GM19351 (cell line): Measurements from ENCODE around the gene AMBP.
"Not testable (repeated sequence)": the region's sequence is repeated elsewhere in the genome, so short reads cannot be mapped to it uniquely, and the experiment has no call there.

ENCODE experiments used
- ATAC-seq: cut with Tn5 transposase; IDR thresholded peaks from one replicate; pipeline ENCODE4 v1.9.1; 2021; ENCODE audit warnings: mild to moderate bottlenecking, moderate library complexity; ENCODE audit not compliant: unreplicated experiment

The AMBP gene

GRCh38 chr9:114092336-114092735 lies 14.2 kb upstream of the AMBP start:
- no peak for ATAC-seq

- ATAC-seq = no peak
These were observed 13.6 kb upstream of the AMBP start for GRCh38 chr9:114091711-114092110.

GRCh38 chr9:114090798-114091197 lies 12.7 kb upstream of the AMBP start:
- no peak for ATAC-seq

GRCh38 chr9:114089206-114089840 lies 11.2 kb upstream of the AMBP start:
- no peak for ATAC-seq

GRCh38 chr9:114088571-114089170 lies 10.6 kb upstream of the AMBP start:
- no peak for ATAC-seq

- no peak for ATAC-seq
These were observed 9.6 kb upstream of the AMBP start for GRCh38 chr9:114087721-114088120.

- ATAC-seq = no peak
These were observed 8.5 kb upstream of the AMBP start for GRCh38 chr9:114086607-114087006.

GRCh38 chr9:114086009-114086408 lies 7.9 kb upstream of the AMBP start:
- ATAC-seq = no peak

GRCh38 chr9:114085387-114085789 lies 7.3 kb upstream of the AMBP start:
- ATAC-seq = no peak

GRCh38 chr9:114084282-114085073 lies 6.4 kb upstream of the AMBP start:
- ATAC-seq = no peak

- ATAC-seq = no peak
These were observed 5.6 kb upstream of the AMBP start for GRCh38 chr9:114083666-114084065.

GRCh38 chr9:114082763-114083412 lies 4.8 kb upstream of the AMBP start:
- ATAC-seq = not testable (repeated sequence)

- ATAC-seq = peak; percentile 92
These were observed 4.1 kb upstream of the AMBP start for GRCh38 chr9:114082017-114082762.

GRCh38 chr9:114081441-114082016 lies 3.4 kb upstream of the AMBP start:
- ATAC-seq = no peak

- no peak for ATAC-seq
These were observed 2.8 kb upstream of the AMBP start for GRCh38 chr9:114080773-114081440.

- no peak for ATAC-seq
These were observed 2.2 kb upstream of the AMBP start for GRCh38 chr9:114080195-114080772.

- ATAC-seq = no peak
These were observed 669 bp upstream of the AMBP start for GRCh38 chr9:114078781-114079156.

- ATAC-seq = no peak
These were observed 800 bp downstream of the AMBP start for GRCh38 chr9:114077162-114077837.
